Smooth muscle cell (in vitro differentiated cells): ENCODE measurements around the gene KCNIP4. TPM values are rescaled to one million over a fixed set of nuclear protein-coding genes. Genes with fewer than 3 reads are reported as not detected.

ENCODE experiments used
- DNase-seq: peaks from one replicate; lab custom pipeline; 2025; ENCODE audit not compliant: unreplicated experiment; lab: John Stamatoyannopoulos, UW
- H2AFZ ChIP-seq: fragments of 200-600 bp; sonication (generic); 2 replicates; pipeline ENCODE4 v1.6.0; 2016; ENCODE audit warnings: antibody characterized with exemption, low read depth, mild to moderate bottlenecking
- H3F3A ChIP-seq: fragments of 200-600 bp; sonication (generic); 2 replicates; pipeline ENCODE4 v1.6.0; 2017; ENCODE audit warnings: antibody characterized with exemption, low read depth
- H3K27ac ChIP-seq: fragments of 200-600 bp; sonication (generic); 2 replicates; pipeline ENCODE4 v1.5.1; 2016; ENCODE audit warnings: low read depth, mild to moderate bottlenecking
- H3K27me3 ChIP-seq: fragments of 200-600 bp; sonication (generic); 2 replicates; pipeline ENCODE4 v1.6.1; 2016; ENCODE audit warnings: low read depth, mild to moderate bottlenecking
- H3K36me3 ChIP-seq: fragments of 200-600 bp; sonication (generic); 2 replicates; pipeline ENCODE4 v1.5.1; 2016; ENCODE audit warnings: low read depth
- H3K4me1 ChIP-seq: fragments of 200-600 bp; sonication (generic); 2 replicates; pipeline ENCODE4 v1.5.1; 2016; ENCODE audit warnings: low read depth
- H3K4me2 ChIP-seq: fragments of 200-600 bp; sonication (generic); 2 replicates; pipeline ENCODE4 v1.6.0; 2016; ENCODE audit warnings: mild to moderate bottlenecking
- H3K4me3 ChIP-seq: fragments of 200-600 bp; sonication (generic); 2 replicates; pipeline ENCODE4 v1.5.1; 2016; ENCODE audit warnings: mild to moderate bottlenecking
- H3K79me2 ChIP-seq: fragments of 200-600 bp; sonication (generic); 2 replicates; pipeline ENCODE4 v1.6.0; 2016; ENCODE audit warnings: low read depth, mild to moderate bottlenecking
- H3K9ac ChIP-seq: fragments of 200-600 bp; sonication (generic); 2 replicates; pipeline ENCODE4 v1.6.0; 2016; ENCODE audit warnings: low read depth
- H3K9me3 ChIP-seq: fragments of 200-600 bp; sonication (generic); replicated peaks from 2 replicates; pipeline ENCODE4 v1.5.1; 2016; ENCODE audit warnings: low read depth
- H4K20me1 ChIP-seq: fragments of 200-600 bp; sonication (generic); 2 replicates; pipeline ENCODE4 v1.6.0; 2016; ENCODE audit warnings: low read depth
- CTCF ChIP-seq: fragments of 200-600 bp; sonication (generic); IDR thresholded peaks from 2 replicates; pipeline ENCODE4 v1.5.1; 2017; ENCODE audit warnings: borderline replicate concordance, mild to moderate bottlenecking, antibody characterized with exemption; ENCODE audit not compliant: insufficient read depth, poor library complexity, severe bottlenecking
- WGBS: methylation state at CpG from one replicate; pipeline ENCODE4 v1.1.7; 2016; ENCODE audit warnings: low lambda C conversion rate; 5-methylcytosine and 5-hydroxymethylcytosine counted together
- polyA plus RNA-seq: library from polyadenylated mRNA; unstranded; fragments of >200 nt; fragmentation: Nextera tagmentation; extraction: Ambion mirVana; gene quantifications from 2 replicates; pipeline ENCODE4 v1.2.1, GENCODE V29; 2016
- total RNA-seq: library from RNA; depleted of rRNA; stranded (reverse); fragments of >200 nt; gene quantifications from 2 replicates; pipeline ENCODE4 v1.2.3, GENCODE V29; 2014

The KCNIP4 gene
- total and polyA plus RNA-seq, 2 experiments from 2014 or later, result 0.07 TPM; not detected in 1

- no peaks in the 10 kb centered on the region for H3K36me3 ChIP-seq
- WGBS, result 90% methylated on average over 3 of the region's 3 CpGs
- H3K4me1 ChIP-seq, result no peaks in the 10 kb centered on the region
- no peak overlapping the region for H3K9ac ChIP-seq
- H3F3A ChIP-seq, result no peaks in the 10 kb centered on the region
- no peaks in the 10 kb centered on the region for H3K79me2 ChIP-seq
- no peak overlapping the region for H3K4me2 ChIP-seq
- H3K9me3 ChIP-seq, result no peaks in the 10 kb centered on the region
- no peak overlapping the region for H2AFZ ChIP-seq
- no peak overlapping the region for H3K4me3 ChIP-seq
- no peaks in the 10 kb centered on the region for H3K27me3 ChIP-seq
- DNase-seq, result no peak
- no peaks in the 10 kb centered on the region for H4K20me1 ChIP-seq
- no peak for TF ChIP-seq CTCF
- no peak overlapping the region for H3K27ac ChIP-seq
These were observed 953.6 kb downstream of the KCNIP4 start for GRCh38 chr4:20995015-20995414.

DNA sequence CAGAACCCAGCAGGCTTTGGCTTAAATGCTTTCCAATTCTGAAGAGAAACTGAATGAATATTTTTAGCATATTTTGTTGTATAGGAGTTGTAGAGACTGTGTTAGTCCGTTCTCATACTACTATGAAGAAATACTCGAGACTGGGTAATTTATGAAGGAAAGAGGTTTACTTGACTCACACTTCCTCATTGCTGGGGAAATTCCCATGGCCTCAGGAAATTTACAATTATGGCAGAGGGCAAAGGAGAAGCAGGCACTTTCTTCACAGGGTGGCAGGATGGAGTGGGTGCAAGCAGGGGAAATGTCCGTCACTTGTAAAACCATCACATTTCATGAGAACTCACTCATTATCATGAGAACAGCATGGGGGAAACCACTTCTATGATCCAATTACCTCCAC, 956.6 kb downstream of the KCNIP4 start:
- no peaks in the 10 kb centered on the region for H4K20me1 ChIP-seq
- no peak overlapping the region for H3K9ac ChIP-seq
- 87% methylated on average over 3 of the region's 3 CpGs for WGBS
- H3K27ac ChIP-seq, result no peak overlapping the region
- no peaks in the 10 kb centered on the region for H3K27me3 ChIP-seq
- H3F3A ChIP-seq, result no peaks in the 10 kb centered on the region
- no peaks in the 10 kb centered on the region for H3K36me3 ChIP-seq
- H3K4me3 ChIP-seq, result no peak overlapping the region
- DNase-seq, result no peak
- no peaks in the 10 kb centered on the region for H3K9me3 ChIP-seq
- no peak overlapping the region for H3K4me2 ChIP-seq
- no peaks in the 10 kb centered on the region for H3K4me1 ChIP-seq
- no peak overlapping the region for H2AFZ ChIP-seq
- no peak for TF ChIP-seq CTCF
- no peaks in the 10 kb centered on the region for H3K79me2 ChIP-seq

GRCh38 chr4:20987191-20987590, 961.4 kb downstream of the KCNIP4 start:
- no peak for DNase-seq
- H3K4me2 ChIP-seq, result no peak overlapping the region
- no peaks in the 10 kb centered on the region for H3K79me2 ChIP-seq
- H4K20me1 ChIP-seq, result no peaks in the 10 kb centered on the region
- H3K4me1 ChIP-seq, result no peaks in the 10 kb centered on the region
- no peak overlapping the region for H3K27ac ChIP-seq
- H3K4me3 ChIP-seq, result no peak overlapping the region
- peaks cover 37% of the 10 kb centered on the region for H3K27me3 ChIP-seq
- 78% methylated on average over 2 of the region's 2 CpGs for WGBS
- H2AFZ ChIP-seq, result no peak overlapping the region
- no peak for TF ChIP-seq CTCF
- no peak overlapping the region for H3K9ac ChIP-seq
- no peaks in the 10 kb centered on the region for H3F3A ChIP-seq
- H3K36me3 ChIP-seq, result no peaks in the 10 kb centered on the region
- H3K9me3 ChIP-seq, result no peaks in the 10 kb centered on the region

DNA sequence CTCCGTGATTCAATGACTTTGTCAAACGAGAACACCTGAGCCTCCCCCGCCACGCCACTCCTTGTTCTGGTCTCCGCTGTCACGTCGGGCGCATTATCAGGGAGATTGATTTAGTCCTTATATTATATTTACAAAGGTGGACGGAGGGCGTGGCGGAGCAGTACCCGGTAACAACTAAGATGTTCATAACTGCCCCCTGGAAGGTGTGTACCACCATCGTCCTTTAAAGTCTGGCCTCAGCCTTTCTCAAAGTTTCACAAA, 964.1 kb downstream of the KCNIP4 start:
- no peaks in the 10 kb centered on the region for H3K36me3 ChIP-seq
- no peak overlapping the region for H3K9ac ChIP-seq
- H3K27ac ChIP-seq, result no peak overlapping the region
- no peak overlapping the region for H2AFZ ChIP-seq
- H3K4me1 ChIP-seq, result no peaks in the 10 kb centered on the region
- DNase-seq, result no peak
- TF ChIP-seq CTCF, result no peak
- peak overlapping the region; percentile 30 for H3K4me3 ChIP-seq
- no peak overlapping the region for H3K4me2 ChIP-seq
- H3K9me3 ChIP-seq, result no peaks in the 10 kb centered on the region
- no peaks in the 10 kb centered on the region for H3K79me2 ChIP-seq
- peaks cover 42% of the 10 kb centered on the region for H3K27me3 ChIP-seq
- no peaks in the 10 kb centered on the region for H4K20me1 ChIP-seq
- 79% methylated on average over 13 of the region's 13 CpGs for WGBS
- no peaks in the 10 kb centered on the region for H3F3A ChIP-seq
